Measurements from ENCODE around the gene ZNF580.

The ZNF580 gene

GRCh38 chr19:55640577-55641425 lies at the start of gene ZNF580:
TSS of gene ZNF580 (plus strand) at chr19:55641002. CDS start at chr19:55642509, 1,507 bp downstream.
- DNase-seq: peak; percentile 85

GRCh38 chr19:55591555-55591954 lies 49.2 kb upstream of the ZNF580 start:
- DNase-seq: no peak

- no peak for DNase-seq
Observed at GRCh38 chr19:55592391-55593090, 48.3 kb upstream of the ZNF580 start.

- DNase-seq: no peak
Observed at GRCh38 chr19:55593096-55593772, 47.6 kb upstream of the ZNF580 start.

- DNase-seq: no peak
Observed at GRCh38 chr19:55594996-55595545, 45.7 kb upstream of the ZNF580 start.

- DNase-seq: no peak
Observed at GRCh38 chr19:55596304-55596703, 44.5 kb upstream of the ZNF580 start.

- DNase-seq: peak; percentile 46
Observed at GRCh38 chr19:55597501-55597921, 43.3 kb upstream of the ZNF580 start.

GRCh38 chr19:55598034-55598433 lies 42.8 kb upstream of the ZNF580 start:
- DNase-seq: no peak

- peak; percentile 98 for DNase-seq
Observed at GRCh38 chr19:55598719-55599467, 41.9 kb upstream of the ZNF580 start.

- DNase-seq: peak; percentile 99
Observed at GRCh38 chr19:55599468-55599841, 41.3 kb upstream of the ZNF580 start, which contains the start of gene FIZ1. TSS of gene FIZ1 (minus strand) at chr19:55599517. CDS start at chr19:55597865, 1,652 bp downstream.

- DNase-seq: peak; percentile 92
Observed at GRCh38 chr19:55599842-55600661, 40.8 kb upstream of the ZNF580 start, which contains the start of gene ZNF524. TSS of gene ZNF524 (plus strand) at chr19:55600288. CDS start at chr19:55602113, 1,825 bp downstream.

GRCh38 chr19:55600662-55601028 lies 40.2 kb upstream of the ZNF580 start:
- no peak for DNase-seq

GRCh38 chr19:55601084-55601483 lies 39.7 kb upstream of the ZNF580 start:
- no peak for DNase-seq

- DNase-seq: no peak
Observed at GRCh38 chr19:55602104-55603001, 38.4 kb upstream of the ZNF580 start.

- peak; percentile 34 for DNase-seq
Observed at GRCh38 chr19:55603115-55603514, 37.7 kb upstream of the ZNF580 start.

GRCh38 chr19:55603581-55604292 lies 37.1 kb upstream of the ZNF580 start:
- DNase-seq: no peak

GRCh38 chr19:55605207-55605636 lies 35.6 kb upstream of the ZNF580 start:
- peak; percentile 99 for DNase-seq

- peak; percentile 93 for DNase-seq
Observed at GRCh38 chr19:55605637-55606470, 34.9 kb upstream of the ZNF580 start, which contains the start of gene ZNF865. TSS of gene ZNF865 (plus strand) at chr19:55605647. CDS start at chr19:55613619, 7,972 bp downstream.

- DNase-seq: no peak
Observed at GRCh38 chr19:55606471-55606787, 34.4 kb upstream of the ZNF580 start.

All from islet precursor cell (in vitro differentiated cells).